NCI-H2227 (cell line): ENCODE measurements around the gene GCNT2.
"Not testable (repeated sequence)": the region's sequence is repeated elsewhere in the genome, so short reads cannot be mapped to it uniquely, and the experiment has no call there.

Experiments used
- DNase-seq: peaks from one replicate; lab custom pipeline; 2025; ENCODE audit not compliant: unreplicated experiment; lab: John Stamatoyannopoulos, UW

GCNT2 gene

DNA sequence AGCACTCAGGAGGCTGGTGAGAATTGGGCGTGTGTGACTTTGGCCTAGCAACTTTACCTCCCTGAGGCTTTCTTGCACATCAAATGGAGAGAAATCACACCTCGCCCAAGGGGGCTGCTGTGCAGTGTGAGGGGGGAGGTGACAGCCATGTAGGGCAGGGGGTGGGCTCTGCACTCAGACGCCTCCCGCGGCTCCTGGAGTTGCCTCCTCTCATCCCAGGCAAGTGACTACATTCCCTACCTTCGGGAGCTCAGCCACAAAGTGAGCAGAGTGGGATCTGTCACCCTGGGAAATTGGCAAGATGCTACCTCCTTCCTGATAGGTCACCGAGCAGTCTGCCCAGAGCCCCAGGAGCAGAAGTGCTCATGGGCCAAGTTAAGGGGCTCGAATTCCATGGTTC is 56.0 kb downstream of the GCNT2 start:
- DNase-seq = no peak

DNA sequence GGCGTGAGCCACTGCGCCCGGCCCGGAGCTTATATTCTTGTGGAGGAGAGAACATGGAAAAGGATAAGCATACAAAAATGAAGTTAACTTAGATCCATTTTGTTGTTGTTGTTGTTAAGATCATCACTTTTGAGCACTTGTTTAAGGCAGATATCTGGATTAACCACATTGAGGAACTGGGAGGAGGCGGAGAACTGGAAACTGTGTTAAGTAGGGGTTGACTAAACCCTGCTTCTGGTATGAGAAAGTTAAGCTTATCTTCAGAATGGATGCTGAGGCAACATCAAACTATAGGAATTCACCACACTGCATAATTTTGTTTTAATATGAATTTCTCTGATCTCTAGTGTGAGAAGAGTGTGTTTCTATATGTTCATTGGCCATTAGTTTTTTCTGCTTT is 57.6 kb downstream of the GCNT2 start:
- DNase-seq = no peak

DNA sequence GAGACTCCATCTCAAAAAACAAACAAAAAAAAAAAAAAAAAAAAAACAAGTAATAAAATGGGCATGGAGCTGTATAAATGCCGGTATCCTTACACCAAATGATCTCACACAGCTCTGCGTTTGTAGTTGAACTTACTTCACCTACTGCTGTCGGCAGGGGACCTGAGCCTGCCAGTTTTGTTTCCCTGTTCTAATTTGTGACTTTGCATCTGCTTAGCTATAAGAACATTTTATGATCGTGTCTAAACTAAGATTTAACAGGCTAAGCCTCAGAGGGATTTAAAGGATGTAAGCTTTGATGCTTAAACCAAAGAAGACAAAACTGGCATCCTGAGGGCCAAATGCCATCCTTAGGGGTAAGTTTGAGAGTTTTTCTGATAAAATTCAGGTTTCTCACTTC is 58.7 kb downstream of the GCNT2 start:
- DNase-seq = no peak

DNA sequence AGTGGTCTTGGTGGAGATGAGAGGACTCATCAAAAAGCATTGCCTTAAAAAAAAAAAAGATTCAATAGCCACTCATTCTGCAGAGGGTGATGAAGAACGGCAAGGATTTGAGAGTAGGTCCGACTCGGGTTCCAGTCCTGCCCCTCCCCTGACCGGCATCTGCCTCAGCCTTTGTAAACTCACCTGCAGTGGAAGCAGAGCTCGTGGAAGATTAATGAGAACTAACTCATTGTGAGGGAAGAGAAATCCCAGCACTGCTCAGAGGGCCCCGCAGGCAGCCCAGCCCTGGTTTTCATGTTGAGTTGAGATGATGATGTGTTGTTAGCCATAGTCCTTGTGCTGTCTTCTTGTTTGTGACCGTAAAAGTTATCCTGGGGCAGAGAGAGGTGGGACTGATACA is 59.4 kb downstream of the GCNT2 start:
- no peak for DNase-seq

DNA sequence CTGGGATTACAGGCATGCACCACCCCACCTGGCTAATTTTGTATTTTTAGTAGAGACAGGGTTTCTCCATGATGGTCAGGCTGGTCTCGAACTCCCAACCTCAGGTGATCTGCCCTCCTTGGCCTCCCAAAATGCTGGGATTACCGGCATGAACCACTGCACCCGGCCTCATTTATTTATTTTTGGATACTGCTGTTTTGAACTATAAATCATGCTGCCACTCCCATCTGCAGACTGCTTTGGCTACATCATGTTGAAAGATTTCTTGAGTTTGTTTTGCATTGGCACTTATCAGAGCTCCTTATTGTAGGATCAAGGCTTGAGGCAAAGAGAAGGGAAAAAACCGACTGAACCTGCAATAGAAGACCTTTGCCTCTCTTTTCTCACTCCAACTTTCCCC is 60.3 kb downstream of the GCNT2 start:
- not testable (repeated sequence) for DNase-seq

DNA sequence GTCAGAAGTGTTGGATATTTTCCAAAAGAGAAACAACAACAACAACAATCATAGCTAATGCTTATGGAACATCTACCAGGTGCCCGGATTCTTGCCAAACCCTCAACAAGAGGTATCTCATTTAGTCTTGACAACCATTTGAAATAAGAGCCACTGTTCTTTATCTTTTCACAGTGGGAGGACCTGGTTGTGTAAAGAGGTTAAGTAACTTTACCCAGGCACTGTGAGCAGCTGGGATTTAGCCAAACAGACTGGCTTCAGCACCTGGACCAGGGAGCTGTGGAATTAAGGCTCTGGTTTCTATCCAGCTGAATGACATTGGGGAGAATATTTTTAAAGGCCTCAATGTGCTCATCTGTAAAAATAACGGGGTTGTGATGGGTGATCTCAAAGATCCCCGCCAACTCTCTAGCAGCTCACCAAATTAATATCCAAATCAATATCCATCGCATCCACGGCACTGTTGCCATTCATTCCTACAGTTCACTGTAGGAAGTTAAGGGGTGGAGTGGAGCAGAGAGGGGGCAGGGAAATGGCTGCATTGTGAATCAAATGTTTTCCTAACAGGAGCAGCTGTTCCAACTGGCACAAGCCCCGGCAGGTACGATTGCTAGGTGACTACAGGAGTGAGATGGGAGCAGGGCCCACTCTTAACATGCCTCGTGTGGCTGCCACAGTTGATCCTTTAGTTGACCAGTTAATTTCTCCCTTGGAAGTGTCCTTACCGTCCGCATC is 61.8 kb downstream of the GCNT2 start:
- peak; percentile 74 for DNase-seq

DNA sequence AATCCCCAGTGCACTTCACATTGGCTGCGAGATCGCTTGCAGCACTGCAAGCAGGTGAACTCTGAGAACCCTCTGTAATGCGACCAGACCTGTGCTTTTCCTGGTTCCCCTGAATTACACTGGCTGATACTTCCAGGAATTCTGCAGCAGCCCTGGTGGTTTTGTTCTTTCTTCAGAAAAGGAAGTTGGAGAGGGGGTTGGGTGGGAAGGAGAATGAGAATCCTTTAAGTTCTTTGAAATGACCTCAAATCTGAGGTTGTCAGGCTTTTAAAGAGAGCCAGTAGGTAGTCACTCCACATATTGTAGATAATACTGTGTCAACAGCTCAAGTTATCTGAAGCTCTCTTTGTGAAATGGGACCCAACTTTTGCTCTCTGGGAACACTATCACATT is 62.4 kb downstream of the GCNT2 start:
- no peak for DNase-seq

DNA sequence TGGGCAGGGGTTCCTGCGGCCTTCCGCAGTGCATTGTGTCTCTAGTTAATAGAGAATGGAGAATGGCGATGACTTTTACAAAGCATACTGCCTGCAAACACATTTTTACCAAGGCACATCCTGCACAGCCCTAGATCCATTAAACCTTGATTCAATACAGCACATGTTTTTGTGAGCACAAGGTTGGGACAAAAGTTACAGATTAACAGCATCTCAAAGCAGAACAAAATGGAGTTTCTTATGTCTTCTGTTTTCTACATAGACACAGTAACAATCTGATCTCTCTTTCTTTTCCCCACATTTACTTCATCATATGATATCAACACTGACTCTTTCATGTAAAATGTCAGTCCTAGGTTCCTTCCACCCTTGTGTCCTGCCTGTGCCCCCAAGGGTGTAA is 63.5 kb downstream of the GCNT2 start:
- no peak for DNase-seq

DNA sequence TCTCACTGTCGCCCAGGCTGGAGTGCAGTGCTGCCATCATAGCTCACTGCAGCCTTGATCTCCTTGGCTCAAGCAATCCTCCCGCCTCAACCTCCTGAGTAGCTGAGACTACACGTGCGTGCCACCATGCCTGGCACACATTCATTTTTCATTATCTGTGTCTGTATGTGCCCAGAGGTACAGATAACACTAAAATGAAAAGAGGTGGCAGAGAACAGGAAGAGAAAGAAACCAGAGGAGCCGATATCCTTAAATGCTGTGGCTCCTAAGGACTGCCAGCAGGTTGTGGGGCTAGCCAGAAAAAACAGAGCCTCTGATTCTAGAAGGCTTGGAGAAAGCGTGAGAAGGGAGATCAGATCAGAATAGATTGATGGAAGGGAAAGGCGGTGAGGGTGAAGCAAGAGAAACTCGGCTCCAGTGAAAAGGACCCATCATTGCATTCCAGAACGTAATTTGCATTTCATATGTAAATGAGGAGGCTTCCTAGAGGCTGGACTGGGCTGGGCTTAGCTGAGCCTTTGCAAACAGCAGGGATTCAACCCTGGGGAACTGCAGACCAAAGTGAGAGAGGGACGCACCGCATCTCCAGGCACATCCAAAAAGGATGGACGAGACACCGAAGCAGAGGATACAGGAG is 64.2 kb downstream of the GCNT2 start:
- no peak for DNase-seq

DNA sequence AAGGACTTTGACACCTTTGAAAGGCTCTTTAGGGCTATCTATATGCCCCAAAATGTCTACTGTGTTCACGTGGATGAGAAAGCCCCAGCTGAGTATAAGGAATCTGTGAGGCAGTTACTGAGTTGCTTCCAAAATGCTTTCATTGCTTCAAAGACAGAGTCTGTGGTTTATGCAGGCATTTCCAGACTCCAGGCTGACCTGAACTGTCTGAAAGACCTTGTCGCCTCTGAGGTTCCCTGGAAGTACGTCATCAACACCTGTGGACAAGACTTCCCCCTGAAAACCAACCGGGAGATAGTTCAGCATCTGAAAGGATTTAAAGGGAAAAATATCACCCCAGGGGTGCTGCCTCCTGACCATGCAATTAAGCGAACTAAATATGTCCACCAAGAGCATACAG is 65.2 kb downstream of the GCNT2 start:
- DNase-seq = no peak

DNA sequence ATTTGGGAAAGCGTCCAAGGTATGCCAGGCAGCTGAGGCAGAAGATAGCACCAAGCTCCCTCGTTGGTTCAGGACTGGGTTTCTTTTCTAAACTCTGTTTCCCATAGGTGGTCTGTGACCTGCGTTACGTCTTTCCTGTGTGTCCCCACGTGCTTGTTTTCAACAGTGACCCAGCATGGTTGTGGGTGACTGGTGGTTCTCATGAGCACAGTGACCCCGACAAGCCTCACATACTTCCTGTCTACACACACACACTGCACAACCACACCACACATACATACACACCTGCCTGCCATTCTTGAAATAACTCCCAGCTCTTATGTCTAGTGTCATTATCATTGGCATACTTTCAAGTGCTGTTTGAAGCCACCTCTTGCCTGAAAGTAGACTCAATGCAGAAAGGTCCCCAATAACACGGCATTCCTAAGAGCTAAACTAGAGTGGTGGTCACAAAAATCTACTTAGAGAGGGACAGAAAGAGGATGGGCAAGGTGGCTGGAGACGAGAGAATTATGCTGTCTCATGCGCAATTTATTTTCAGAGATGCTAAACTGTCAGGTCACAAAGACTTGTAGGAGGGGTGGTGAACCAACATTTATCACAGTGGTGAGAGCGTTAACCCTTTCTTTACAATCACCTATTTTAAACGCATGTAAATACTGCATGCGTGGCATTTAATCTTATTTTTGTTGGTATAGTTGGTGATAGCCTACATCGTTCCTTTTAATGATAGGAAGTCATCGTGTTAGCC is 66.7 kb downstream of the GCNT2 start:
- DNase-seq = peak; percentile 37

DNA sequence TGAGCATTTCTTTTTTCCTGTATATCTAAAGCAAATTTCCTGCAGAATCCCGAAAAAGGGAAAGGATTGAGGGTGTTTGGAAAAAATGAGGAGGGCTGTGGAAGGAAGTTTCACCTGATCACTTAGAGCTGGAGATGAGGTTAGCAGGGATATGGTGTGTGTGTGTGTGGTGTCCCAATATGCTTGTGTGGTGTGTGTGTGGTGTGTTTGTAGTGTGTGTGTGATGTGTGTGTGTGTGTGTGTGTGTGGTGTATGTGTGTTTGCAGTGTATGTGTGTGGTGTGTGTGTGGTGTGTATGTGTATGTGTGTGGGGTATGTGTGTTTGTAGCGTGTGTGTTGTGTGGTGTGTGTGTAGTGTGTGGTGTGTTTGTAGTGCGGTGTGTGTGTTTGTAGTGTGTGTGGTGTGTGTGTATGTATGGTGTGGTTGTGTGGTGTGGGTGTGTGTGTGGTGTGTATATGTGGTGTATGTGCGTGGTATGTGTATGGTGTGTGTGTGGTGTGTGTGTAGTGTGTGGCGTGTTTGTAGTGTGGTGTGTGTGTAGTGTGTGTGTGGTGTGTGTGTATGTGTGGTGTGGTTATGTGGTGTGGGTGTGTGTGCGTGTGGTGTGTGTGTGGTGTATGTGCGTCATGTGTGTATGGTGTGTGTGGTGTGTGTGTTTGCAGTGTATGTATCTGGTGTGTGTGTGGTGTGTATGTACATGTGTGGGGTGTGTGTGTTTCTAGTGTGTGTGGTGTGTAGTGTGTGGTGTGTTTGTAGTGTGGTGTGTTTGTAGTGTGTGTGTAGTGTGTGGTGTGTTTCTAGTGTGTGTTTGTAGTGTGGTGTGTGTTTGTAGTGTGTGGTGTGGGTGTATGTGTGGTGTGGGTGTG is 67.6 kb downstream of the GCNT2 start:
- DNase-seq = no peak

DNA sequence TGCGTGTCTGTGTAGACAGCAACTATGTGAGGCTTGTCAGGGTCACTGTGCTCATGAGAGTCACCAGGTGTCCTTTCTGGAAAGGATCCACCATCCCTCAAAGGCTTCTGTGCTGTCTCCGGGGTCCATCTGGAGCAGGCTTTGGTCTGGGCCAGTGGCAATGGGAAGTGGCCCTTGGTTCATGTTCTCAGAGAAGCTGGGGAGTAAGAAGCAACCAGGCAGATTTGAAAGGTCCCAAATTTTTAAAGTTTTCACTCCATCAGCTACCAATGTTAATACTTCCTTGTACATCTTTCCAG is 68.2 kb downstream of the GCNT2 start:
- no peak for DNase-seq

DNA sequence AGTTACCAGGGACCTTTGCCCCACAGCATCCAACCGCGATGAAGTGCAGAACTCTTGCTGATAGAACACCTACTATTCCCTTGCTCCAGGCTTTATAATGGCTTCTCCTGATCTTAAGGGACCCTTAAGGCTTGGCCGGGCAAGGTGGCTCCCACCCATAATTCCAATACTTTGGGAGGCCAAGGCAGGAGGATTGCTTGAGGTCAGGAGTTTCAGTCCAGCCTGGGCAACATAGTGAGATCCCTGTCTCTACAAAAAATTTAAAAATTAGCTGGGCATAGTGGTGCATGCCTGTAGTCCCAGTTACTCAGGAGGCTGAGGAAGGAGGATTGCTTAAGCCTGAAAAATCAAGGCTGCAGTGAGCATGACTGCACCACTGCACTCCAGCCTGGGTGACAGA is 68.8 kb downstream of the GCNT2 start:
- DNase-seq = no peak

DNA sequence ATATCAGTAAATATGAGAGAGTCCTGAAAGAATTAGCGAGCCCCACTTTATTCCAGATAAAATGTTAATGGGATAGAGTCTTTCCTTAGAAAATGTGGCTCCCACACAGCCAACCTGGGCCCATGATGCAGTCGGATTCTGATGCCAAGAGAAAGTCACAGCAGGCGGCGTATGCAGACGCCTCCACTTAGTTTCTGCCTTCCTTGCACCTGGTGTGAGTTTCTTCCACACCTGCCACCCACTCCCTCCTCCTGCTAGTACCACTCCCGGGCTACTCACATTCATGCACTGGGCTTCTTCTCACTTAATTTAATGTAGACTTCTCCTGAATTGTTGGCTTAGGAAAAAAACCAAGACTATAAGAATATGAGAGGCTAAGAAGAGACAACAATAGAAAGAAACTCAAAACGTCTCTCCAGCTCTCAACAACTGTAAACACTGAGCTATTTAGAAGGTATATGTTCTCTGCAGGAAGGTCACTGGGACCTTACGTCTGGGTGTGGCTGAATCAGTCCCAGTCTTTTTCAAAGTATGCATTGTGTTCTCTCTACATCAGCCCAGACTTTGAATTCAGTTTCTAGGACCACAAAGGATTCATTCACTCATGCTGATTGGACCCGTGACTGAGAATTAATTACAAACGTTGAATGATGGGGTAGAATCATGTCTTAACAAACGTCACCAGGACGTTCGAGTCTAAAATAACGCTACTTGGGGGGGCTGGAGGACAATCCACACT is 70.4 kb downstream of the GCNT2 start:
- no peak for DNase-seq

DNA sequence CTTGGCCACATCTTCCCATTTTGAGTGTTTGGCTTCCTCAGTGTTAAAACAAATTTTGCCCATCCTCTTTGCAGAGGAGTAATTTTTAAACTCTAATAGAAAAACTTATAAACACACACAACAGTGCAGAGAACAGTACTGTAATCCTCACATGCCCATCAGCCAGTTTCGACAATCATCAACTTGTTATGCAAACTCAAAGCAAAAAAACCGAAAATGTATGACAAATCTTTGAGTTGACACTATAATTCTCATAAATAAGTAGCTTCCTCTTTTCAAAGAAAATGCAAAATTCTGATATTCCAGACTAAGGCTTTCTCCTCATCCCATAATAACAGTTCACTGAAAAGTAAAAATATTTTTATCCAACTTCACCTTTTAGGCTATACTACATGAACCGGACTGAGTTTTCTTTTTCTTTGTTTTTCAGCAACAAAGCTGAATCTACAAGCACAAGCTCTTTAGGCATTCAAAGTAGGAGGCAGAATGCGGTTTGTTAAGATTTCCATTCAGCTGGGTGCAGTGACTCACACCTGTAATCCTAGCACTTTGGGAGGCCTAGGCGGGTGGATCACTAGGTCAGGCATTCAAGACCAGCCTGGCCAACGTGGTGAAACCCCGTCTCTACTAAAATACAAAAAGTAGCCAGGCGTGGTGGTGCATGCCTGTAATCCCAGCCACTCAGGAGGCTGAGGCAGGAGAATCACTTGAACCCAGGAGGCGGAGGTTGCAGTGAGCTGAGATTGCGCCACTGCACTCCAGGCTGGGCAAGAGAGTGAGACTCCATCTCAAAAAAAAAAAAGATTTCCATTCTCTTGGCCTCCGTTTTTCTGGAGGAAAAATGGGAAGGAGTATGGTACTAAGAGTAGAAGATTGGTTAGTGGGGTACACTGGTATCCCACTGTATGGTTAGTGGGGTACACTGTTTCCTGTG is 74.8 kb downstream of the GCNT2 start:
- DNase-seq = no peak

DNA sequence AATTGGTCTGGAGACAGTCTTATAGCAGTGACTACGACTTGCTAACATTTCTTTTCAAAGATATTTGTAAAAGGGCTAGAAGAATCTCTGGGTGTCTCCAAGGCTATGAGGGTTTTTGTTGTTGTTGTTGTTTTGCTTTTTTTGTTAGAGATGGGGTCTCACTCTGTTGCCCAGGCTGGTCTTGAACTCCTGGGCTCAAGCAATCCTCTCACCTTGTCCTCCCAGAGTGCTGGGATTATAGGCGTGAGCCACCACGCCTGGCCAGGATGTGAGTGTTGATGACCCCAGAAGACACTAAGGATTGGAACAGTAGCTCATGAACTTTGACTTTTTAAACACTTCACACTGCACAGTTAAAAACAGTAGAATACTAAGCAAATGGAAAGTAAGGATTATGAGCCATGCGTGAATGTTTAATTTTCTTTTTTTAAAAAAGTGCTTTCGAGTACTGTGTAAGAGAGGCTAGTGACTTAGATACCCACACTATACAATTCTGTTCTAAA is 76.4 kb downstream of the GCNT2 start:
- DNase-seq = no peak

DNA sequence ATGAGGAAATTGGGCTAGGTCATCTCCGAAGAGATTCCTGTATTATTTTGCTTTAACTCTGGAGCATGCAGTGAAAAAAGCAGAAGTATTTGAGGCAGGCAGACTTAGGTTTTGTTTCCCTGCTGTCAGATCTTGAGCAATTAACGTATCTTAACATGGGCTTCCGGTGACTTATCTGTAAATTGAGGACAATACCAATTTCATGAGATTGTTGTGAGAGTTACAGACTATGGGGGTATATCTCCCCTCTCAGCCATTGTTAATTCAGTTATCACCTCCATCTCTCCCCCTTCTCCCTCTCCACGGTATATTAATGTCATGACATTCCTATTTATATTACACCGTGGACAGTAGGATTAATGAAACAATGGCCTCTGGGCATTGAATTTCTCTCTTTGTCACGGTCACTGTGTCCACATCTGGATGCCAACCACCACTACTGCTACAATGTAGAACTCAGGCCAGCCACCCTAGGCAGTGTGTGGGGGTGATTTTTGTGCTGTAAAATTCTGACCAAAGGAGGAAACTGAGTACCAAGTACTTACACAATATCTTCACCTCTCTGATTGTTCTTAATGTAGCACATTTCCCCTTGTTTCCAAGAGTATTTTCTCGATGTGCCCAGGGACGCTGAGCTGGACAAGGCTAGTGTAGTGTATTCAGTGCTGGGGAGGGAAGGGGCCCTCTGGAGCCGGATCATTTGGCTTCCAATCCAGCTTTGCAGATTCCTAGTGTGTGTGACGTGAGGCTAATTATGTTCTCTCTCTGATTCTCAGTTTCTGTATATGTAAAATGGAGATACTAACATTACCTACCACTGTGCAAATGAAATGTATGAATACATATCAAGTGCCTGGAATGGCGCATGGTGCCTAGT is 77.2 kb downstream of the GCNT2 start:
- no peak for DNase-seq

DNA sequence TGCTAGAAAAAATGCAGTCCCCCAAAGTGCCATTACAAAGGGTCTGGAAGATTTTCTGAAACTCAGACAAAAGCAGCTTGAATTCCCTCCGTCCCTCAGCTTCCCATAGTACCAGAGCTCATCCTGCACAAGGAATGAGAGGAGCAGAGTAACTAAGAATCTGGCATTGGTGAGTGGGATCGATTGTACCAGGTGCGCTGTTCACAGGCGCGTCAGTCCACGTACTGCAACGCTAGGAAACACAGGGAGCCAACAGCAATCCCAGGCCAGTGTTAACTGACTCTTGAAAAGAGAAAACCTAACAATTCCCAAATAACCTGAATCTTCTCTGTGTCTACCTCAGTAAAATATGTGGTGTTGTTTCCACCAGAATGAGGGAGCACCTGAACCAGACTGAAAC is 77.9 kb downstream of the GCNT2 start:
- DNase-seq = no peak
